OCI-LY7 (cell line): Measurements from ENCODE around the gene DDN. TPM values are rescaled to one million over a fixed set of nuclear protein-coding genes. Genes with fewer than 3 reads are reported as not detected.

ENCODE experiments used
- BruUV-seq: library from RNA; stranded (reverse); fragments of 400-500 nt; replicated peaks from 2 replicates; lab custom pipeline; 2021; lab: Mats Ljungman, UMichigan
- CTCF ChIA-PET: fragments of 300-600 bp; sonication (Branson Sonifier 250); formaldehyde crosslinking; loops from one replicate; lab custom pipeline; 2022; ENCODE audit warnings: antibody characterized with exemption; ENCODE audit not compliant: unreplicated experiment; lab: Charles Lee
- POLR2A ChIA-PET: fragments of 300-600 bp; sonication (Branson Sonifier 250); formaldehyde crosslinking; loops from one replicate; lab custom pipeline; 2022; ENCODE audit warnings: antibody characterized with exemption; lab: Charles Lee
- DNase-seq: peaks from one replicate; pipeline ENCODE4 v3.0.0-alpha.2; 2015; ENCODE audit warnings: low spot score
- H2AFZ ChIP-seq: fragments of 200-600 bp; sonication (generic), shearing (Covaris generic); 2 replicates; pipeline ENCODE4 v1.6.1; 2014; ENCODE audit warnings: mild to moderate bottlenecking, antibody characterized with exemption, low read length, moderate library complexity
- H3K27ac ChIP-seq: fragments of 200-600 bp; sonication (generic); 2 replicates; pipeline ENCODE4 v1.5.1; 2014; ENCODE audit warnings: mixed run types, low read depth, mild to moderate bottlenecking, moderate library complexity, low read length, inconsistent platforms; ENCODE audit not compliant: poor library complexity, severe bottlenecking
- H3K36me3 ChIP-seq: fragments of 200-600 bp; sonication (generic); 2 replicates; pipeline ENCODE4 v1.6.1; 2014; ENCODE audit warnings: mild to moderate bottlenecking, antibody characterized with exemption, low read length, moderate library complexity, mixed read lengths; ENCODE audit not compliant: insufficient read depth
- H3K4me1 ChIP-seq: fragments of 200-600 bp; sonication (generic); 2 replicates; pipeline ENCODE4 v1.5.1; 2014; ENCODE audit warnings: mild to moderate bottlenecking, low read length; ENCODE audit not compliant: insufficient read depth, poor library complexity, severe bottlenecking
- H3K4me2 ChIP-seq: fragments of 200-600 bp; sonication (generic); 2 replicates; pipeline ENCODE4 v1.6.1; 2014; ENCODE audit warnings: mild to moderate bottlenecking, low read length
- H3K4me3 ChIP-seq: fragments of 200-600 bp; sonication (generic); 2 replicates; pipeline ENCODE4 v1.5.1; 2014; ENCODE audit warnings: mild to moderate bottlenecking, low read depth, low read length; ENCODE audit not compliant: poor library complexity, severe bottlenecking
- H3K79me2 ChIP-seq: fragments of 200-600 bp; sonication (generic); 2 replicates; pipeline ENCODE4 v1.6.1; 2016; ENCODE audit warnings: low read depth, mild to moderate bottlenecking, low read length, moderate library complexity, mixed read lengths; ENCODE audit not compliant: insufficient read depth
- H3K9me2 ChIP-seq: fragments of 200-600 bp; sonication (generic); 2 replicates; pipeline ENCODE4 v1.6.1; 2016; ENCODE audit warnings: mild to moderate bottlenecking, low read length, mixed read lengths; ENCODE audit not compliant: insufficient read depth
- H3K9me3 ChIP-seq: fragments of 200-600 bp; sonication (generic); 2 replicates; pipeline ENCODE4 v1.6.1; 2014; ENCODE audit warnings: mild to moderate bottlenecking, mixed run types, low read length, mixed read lengths
- H4K20me1 ChIP-seq: fragments of 200-600 bp; sonication (generic); 2 replicates; pipeline ENCODE4 v1.6.1; 2014; ENCODE audit warnings: mild to moderate bottlenecking, antibody characterized with exemption, low read length, moderate library complexity, mixed read lengths; ENCODE audit not compliant: insufficient read depth
- CTCF ChIP-seq: fragments of 200-600 bp; sonication (generic); conservative IDR thresholded peaks from 2 replicates; pipeline ENCODE4 v1.5.1; 2014; ENCODE audit warnings: mild to moderate bottlenecking, antibody characterized with exemption, low read length, moderate library complexity, mixed read lengths
- EZH2phosphoT487 ChIP-seq: fragments of 200-600 bp; sonication (generic); IDR thresholded peaks from 2 replicates; pipeline ENCODE4 v1.6.1; 2018; ENCODE audit warnings: low read depth, borderline replicate concordance, mild to moderate bottlenecking, mixed run types, antibody characterized with exemption, low read length, moderate library complexity, mixed read lengths
- intact Hi-C: fragments of 100-400 bp; cut with micrococcal nuclease; formaldehyde crosslinking; loops from one replicate; pipeline ENCODE4 v1.10.0; 2022; ENCODE audit not compliant: unreplicated experiment
- total RNA-seq, 2 experiments: library from RNA; depleted of rRNA in 1 of 2; stranded (reverse); fragments of >200 nt in 1 of 2; shearing (Covaris generic) in 1 of 2; gene quantifications; 2 replicates each; pipeline ENCODE4 v1.2.3, GENCODE V29; 2014 to 2022

DDN gene
- total RNA-seq, 2 experiments from 2014 or later, result 0.13 TPM; not detected in 1

GRCh38 chr12:48979602-48980388 lies 19.4 kb downstream of the DDN start:
- no peak overlapping the region for H2AFZ ChIP-seq
- no peaks in the 10 kb centered on the region for H3K9me2 ChIP-seq
- ChIA-PET POLR2A (no interaction called here), CTCF (interaction anchor here (1.3 kb wide), 1 partner anchor 13 kb away, joined by 4 read pairs; no protein-coding TSS in a partner anchor)
- DNase-seq, result no peak
- no peaks in the 10 kb centered on the region for H3K79me2 ChIP-seq
- intact Hi-C loops, result no loop called here
- H3K9me3 ChIP-seq, result no peaks in the 10 kb centered on the region
- TF ChIP-seq CTCF (no peak), EZH2phosphoT487 (no peak)
- peaks cover 6% of the 10 kb centered on the region for H3K4me1 ChIP-seq
- H3K27ac ChIP-seq, result no peak overlapping the region
- no peak overlapping the region for H3K4me3 ChIP-seq
- H3K36me3 ChIP-seq, result no peaks in the 10 kb centered on the region
- H4K20me1 ChIP-seq, result no peaks in the 10 kb centered on the region; the same call in 1 of the 2 replicates
- BruUV-seq, result no TSS peak
- H3K4me2 ChIP-seq, result no peak overlapping the region; the same call in 1 of the 2 replicates

- Histone ChIP-seq H3K9me2 (no peaks in the 10 kb centered on the region), H3K79me2 (no peaks in the 10 kb centered on the region), H3K4me1 (peaks cover 6% of the 10 kb centered on the region), H3K4me3 (no peak overlapping the region), H4K20me1 (no peaks in the 10 kb centered on the region; the same call in 1 of the 2 replicates), H3K4me2 (no peak overlapping the region), H3K27ac (no peak overlapping the region), H3K36me3 (no peaks in the 10 kb centered on the region), H3K9me3 (no peaks in the 10 kb centered on the region), H2AFZ (no peak overlapping the region)
- BruUV-seq, result no TSS peak
- TF ChIP-seq CTCF, result no peak
- TF ChIP-seq EZH2phosphoT487, result no peak
- POLR2A ChIA-PET, result no interaction called here
- intact Hi-C loops, result loop anchor here (1.0 kb wide), 1 partner anchor 55 kb away; no protein-coding TSS in a partner anchor
- DNase-seq, result no peak
- CTCF ChIA-PET, result interaction anchor here (1.3 kb wide), 1 partner anchor 13 kb away, joined by 4 read pairs; no protein-coding TSS in a partner anchor
Measured at GRCh38 chr12:48978741-48979601, 20.2 kb downstream of the DDN start.
